ENCODE measurements around the gene ANKRD16.
"Not testable (repeated sequence)": the region's sequence is repeated elsewhere in the genome, so short reads cannot be mapped to it uniquely, and the experiment has no call there.

The ANKRD16 gene

DNA sequence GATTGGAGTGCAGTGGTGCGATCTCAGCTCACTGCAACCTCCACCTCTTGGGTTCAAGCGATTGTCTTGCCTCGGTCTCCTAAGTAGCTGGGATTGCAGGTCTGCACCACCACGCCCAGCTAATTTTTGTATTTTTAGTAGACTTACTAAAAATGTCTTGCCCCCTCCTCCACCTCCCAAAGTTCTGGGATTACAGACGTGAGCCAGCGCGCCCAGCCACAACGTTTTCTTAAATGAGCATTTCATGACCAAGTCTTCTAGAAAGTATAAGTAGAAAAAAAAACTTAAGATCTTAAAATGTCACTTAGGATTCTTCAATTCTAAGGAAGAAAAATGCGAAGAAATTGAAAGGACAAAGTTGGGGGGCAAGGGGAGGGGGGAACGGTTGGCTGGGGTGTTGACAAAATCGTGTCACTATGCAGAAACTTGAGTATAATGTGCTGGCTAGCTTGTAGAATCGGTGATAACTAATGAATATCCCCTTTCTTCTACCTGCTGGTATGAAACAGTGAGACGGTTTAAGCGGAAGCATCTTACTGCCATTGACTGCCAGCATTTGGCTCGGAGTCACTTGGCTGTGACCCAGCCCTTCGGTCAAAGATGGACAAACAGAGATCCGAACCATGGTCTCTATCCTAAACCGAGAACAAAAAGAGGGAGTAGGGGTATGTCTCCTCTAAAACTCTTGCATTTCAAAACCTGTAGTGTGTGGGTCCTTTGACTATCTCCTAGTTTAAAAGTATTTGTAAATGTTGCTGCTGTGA, 13.0 kb upstream of the ANKRD16 start:
- no peak for DNase-seq

DNA sequence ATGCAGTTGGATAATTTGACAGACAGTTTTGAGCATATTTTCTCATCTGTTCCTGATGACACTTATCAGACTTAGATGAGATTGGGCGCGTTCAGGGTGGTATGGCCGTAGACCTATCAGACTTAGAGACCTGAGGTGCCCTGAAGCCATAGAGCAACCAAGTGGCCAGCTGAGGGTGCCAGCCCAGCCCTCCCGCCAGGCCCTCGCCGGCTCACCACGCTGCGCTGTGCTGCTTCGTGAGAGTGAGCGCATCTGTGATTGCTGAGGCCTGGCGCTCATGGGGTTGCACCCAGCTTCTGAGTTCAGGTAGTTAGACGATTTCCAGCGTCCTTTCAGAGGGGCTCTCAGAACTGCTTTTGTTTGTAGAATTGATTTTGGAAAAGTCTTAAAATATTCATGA, 10.6 kb upstream of the ANKRD16 start:
- DNase-seq, result no peak

DNA sequence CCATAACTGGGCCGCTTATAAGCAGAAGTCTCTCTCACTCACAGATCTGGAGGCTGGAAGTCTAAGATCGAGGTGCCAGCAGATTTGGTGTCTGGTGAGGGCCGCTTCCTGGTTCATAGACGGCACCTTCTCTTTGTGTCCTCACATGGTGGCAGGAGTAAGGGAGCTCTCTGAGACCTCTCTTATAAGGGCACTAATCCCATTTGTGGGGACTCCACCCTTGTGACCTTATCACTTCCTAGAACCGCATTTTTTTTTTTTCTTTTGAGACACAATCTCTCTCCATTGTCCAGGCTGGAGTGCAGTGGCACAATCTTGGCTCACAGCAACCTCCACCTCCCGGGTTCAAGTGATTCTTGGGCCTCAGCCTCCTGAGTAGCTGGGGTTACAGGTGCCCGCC, 8.5 kb upstream of the ANKRD16 start:
- no peak for DNase-seq

DNA sequence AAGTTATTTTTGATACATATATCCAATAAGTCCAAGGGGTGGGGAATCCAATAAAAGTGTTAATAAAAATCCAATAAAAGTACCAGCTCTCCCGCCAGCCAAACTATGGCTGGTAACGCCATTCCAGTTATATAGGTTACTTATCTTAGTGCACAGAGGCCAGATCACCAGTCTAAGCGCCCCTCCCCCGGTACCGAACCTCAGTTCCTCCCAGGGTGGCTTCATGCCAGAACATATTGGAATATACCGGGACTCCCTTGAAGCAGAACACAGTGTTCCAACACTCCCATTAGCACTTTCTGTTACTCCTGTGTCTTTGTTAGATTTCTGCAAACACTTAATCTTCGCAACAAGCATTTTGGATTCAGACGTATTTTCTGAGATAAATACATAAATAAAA, 7.8 kb upstream of the ANKRD16 start:
- no peak for DNase-seq

DNA sequence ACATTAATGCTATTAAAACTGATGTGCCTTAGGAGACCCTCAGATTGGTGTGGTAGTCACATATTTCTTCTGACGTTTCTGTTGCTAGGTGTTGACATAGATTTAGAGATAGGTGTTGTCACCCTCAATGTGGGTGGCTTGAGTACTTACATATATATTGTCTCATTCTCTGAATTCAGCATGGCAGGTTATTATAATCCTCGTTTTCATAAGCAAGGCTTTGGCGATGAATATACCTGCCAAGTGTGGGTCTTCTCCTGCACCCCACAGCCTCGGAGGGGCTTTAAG, 7.3 kb upstream of the ANKRD16 start:
- DNase-seq, result no peak

DNA sequence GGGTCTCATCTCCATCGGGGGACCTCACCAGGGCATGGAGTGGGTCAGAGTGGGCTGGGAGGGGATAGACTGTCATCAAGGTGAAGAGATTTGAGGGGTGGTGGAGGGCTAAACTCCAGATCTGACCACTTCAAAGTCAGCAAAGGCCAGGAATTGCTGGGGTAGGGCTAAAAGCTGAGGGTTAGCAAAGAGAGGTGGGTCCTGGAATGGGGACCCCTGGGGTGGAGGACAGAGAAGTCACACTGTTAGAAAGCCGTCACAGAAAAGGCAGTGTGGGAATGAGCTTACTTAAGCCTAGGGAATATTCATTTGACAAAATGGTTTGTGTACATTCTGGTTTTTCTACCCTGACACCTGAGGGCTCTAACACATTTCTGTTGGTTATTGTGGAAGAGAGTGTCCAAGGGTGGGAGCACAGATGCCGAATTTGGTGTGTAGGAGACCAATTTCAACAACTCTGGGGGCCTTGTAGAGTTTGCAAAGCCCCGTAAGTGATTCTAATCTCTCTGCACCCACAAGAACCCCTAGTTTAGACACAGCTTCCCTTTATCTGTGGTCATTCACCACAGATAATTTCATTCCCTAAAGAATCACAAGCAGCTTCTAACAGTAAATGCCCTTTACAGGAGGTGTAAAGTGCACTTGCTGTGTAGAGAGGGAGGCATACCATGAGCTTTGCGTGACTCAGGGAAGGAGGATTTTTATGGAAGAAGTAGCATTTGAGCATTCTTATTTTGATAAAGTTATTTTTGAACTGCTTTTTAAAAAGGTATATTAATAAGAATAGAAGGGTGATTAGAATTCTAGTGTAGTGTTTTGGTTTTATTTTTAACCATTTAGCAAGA, 6.7 kb upstream of the ANKRD16 start:
- no peak for DNase-seq

DNA sequence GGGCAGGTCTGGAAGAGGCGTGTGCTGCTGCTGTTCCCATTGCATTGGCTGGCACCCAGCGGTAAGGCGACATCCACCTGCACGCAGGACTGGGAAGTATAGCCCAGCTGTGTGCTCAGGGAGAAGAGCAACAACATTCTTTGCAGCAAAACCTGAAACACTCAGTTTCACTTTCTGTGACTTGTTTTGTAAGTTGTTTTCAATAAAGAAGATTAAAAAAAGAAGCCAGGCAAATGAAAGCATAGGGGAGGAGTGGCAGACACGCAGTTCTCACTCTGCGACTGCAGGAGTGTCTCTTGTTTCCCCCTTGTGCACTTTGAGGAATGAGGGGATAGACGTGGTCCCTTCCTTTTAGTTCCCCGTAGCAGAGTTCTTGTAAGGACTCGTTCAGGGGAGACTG, 6.1 kb upstream of the ANKRD16 start:
- no peak for DNase-seq

DNA sequence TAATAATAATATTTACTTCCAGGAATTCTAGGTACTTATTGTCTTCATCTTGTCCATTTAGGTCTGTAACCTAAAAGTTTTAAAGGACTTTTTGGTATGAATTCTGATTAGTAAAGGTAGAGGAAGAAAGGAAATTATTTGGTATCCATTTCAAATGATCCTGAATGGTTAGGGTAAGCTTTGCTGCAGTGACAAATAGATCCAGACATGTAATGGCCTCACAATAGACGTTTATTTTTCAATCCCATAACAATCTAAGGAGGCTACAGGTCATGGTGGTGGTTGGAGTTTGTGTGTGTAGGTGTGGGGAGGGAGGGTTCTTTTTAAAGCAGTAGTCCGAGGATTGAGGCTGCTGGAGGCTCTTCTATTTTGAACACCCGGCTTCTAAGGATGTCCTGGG, 5.7 kb upstream of the ANKRD16 start:
- no peak for DNase-seq

DNA sequence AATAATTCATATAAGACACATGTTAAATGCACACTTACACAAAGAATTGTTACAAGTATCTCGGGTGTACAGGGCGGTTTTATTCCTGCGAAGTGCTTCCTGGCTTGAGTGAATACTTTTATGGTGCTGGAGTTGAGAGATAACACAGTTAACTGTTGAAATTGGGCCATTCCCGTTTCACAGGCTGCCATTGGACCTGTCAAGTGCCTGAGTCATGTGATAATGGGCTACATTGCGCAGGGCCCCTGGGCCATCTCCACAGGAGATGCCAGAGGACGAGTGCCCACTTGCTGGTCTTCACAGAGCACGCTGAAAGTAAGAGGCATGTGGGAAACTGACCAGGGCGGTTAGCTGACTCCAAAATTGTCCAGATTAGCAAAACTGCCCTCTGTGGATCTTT, 5.2 kb upstream of the ANKRD16 start:
- no peak for DNase-seq

DNA sequence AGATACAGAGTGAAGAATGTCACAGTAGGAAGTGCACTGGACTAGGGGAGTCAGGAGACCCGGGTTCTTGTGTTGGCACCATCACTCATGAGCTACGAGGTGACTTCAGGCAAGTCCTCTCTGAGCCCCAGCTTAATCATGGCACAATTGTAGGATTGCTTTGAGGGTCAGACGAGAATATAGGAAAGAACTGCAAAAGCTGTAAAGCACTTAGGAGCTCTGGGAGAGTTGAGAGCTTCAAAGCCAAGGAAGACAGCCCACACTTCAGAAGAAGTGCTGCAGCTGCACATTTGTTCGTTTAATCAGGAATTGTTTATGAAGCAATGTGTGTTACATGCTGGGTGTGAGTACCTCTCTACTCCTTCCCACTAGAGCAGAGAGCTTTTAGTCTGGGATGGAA, 4.7 kb upstream of the ANKRD16 start:
- DNase-seq, result no peak

DNA sequence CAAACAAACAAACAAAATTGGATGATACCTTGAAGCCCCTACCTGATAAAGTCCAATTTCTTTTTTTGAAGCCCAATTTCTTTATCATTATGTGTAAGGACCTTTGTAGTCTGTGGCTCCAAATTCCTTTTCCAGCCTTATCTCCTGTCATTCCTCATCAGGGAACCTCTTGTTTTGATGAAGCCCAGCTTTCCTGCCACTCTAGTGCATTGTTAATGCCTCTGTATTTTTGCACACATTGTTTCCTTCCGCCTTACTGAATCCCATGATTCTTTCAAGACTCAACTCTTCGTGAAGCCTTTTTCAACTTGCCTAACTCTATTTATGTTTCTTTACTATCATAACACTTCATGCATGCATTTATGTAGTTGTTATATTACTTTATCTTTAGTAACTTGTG, 3.6 kb upstream of the ANKRD16 start:
- no peak for DNase-seq

DNA sequence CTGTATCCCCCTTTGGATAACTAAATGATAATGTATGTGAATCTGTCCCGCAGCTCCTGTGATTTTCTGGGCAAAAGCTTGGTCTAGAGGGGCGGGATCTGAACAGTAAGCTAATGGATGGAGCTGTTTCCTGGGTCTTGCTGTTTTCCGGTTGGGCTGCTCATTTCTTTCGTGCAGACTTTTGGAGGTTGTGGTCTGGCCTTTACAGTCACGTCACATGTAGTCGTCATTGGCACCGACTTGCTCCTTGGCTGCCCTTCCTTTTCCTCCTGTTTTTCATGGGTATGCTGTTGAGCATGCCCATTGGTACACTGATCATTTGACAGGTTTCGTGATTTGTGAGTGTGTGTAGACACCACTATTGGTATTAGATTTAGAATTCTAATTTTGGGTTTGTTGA, 2.3 kb upstream of the ANKRD16 start:
- DNase-seq, result no peak

DNA sequence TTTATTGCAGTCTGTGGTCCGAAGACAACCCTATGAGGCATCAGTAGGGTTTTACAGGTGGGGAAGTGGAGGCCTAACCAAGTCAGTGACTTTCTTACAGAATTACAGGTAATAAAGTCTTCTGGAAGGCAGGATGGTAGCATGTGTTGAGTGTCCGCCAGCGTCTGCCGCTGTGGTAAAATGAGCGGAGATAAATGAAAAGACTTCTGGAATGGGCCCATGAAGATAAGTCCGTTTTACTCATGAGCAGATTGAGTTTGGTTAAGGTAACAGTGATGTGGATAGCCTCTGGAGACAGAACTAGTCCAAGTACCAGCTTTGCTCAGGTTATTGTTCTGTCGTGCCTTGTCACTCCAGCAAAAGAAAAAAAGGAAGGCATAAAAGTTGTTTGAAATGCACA, 1.3 kb upstream of the ANKRD16 start:
- no peak for DNase-seq

DNA sequence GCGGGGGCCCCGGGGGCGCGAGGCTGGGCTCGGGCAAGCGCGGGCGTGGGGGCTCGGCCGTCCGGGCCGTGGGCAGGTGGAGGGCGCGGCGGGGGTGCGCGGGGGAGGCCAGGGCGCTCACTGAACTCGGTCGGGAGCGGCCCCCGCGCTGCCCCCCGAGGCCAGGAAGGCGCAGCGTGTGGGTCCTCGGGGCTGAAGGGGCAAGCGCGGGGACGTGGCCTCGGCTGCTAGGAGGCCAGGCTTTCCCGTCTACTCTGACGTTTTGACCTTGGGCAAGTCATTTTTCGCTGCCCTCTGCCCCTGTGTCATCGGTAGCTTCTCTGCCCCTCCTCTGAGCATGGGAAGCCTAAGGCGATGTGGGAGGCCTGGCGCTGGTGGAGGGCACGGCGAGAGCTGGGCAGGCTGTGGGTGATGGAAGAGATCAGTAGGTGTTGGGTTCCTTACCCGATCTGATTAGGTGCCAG, 791 bp upstream of the ANKRD16 start:
- peak; percentile 44 for DNase-seq

DNA sequence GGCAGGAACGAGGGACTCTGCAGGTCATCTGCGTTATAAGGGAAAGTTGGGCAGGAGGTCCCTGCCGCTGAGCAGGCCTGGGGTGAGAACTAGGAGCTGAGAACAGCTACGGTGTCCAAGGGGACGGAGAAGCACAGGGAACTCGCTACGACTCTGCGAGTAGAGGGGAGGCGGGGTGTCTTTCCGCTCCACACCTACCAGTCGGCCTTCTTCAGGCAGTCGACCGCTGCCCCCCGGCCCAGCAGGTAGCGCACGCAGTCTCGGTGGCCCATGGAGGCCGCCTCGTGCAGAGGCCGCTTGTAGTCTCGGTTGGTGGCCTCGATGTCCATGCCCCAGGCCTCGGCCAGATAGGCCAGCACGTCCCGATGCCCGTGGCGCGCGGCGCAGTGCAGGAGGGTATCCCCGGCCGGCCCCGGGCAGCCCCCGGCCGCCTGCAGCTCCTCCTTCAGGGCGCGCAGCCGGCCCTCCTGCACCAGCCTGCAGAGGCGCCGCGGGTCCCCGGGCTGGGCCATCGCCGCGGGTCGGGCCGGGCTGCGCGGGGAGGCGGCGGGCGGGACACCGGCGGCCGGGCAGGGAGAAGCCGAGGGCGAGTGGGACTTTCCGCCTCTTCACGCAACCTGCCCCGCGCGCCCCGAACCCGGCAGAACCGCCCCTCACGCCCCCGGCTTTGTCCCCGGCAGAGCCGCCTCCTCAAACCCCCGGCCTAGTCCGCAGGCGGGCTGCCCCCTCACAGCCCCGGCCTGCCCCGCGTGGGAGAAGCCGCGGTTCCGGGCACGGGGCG, 660 bp downstream of the ANKRD16 start:
- peak; percentile 63 for DNase-seq

DNA sequence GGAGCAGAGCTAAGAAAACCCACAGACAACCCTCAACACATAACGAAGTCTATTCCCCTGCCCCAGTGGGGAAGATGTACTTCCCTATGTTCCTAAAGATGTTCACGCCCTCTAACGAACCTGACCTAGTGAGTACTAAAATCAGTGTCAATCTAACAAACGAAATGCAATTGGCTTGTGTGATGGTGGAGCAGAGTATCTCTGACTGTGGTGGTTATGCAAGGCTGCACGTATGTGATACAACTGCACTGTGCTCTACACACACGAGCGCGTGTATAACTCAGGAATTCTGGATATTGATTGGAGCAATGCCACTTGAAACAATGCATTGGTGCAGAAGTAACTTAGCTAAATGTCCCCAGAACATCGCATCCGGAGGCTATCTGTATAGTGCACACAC, 1.3 kb downstream of the ANKRD16 start:
- no peak for DNase-seq

DNA sequence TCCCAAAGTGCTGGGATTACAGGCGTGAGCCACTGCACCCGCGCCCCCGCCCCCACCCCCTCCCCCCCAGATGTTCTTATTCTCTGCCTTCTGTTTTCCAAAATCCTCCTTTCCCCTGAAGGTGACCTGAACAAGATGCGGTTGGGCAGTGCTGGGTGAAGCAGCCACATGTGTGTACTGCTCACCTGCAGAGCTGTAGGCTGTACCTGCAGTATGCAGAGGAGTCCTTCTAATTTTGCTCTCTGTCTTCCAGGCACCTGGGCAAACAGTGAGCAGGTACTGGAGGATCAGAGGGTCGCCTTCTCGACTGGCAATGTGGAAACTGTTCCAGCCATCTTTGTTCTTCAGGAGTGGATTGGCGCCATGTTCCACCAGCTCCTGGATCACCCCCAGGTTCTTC, 2.1 kb downstream of the ANKRD16 start:
- DNase-seq, result no peak

DNA sequence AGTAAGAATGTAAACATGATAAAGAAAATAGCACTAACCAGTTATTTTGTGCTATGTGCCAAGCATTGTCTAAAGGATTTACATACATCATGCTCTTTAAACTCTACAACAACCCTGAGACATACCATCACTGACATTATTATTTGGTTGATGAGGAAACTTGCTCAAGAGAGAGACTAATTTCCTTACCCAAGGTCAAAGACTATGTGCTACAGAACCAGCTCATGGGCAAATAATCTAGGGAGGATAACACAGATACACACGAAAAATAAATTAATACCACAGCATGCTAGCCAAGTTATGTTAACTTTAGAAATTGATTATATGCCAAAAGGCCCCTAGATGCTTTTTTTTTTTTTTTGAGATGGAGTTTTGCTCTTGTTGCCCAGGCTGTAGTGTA, 2.7 kb downstream of the ANKRD16 start:
- DNase-seq, result no peak

DNA sequence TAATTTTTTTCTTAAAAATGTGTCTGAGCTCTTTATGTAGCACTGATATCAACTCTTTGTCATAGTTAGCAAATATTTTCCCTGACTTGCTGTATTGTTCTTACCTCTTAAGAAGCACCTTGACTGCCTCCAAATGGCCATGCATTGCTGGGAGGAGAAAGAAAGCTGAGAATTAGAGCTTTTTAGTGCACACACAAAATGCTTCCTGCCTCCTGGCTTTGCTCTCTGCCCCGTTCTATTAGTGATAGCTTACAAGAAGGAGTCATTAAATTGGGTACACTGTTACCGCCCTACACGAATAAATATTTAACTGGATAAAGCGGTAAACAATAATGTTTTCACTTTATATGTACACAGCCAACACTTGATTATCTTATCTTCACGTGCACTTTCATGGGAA, 4.1 kb downstream of the ANKRD16 start:
- no peak for DNase-seq

DNA sequence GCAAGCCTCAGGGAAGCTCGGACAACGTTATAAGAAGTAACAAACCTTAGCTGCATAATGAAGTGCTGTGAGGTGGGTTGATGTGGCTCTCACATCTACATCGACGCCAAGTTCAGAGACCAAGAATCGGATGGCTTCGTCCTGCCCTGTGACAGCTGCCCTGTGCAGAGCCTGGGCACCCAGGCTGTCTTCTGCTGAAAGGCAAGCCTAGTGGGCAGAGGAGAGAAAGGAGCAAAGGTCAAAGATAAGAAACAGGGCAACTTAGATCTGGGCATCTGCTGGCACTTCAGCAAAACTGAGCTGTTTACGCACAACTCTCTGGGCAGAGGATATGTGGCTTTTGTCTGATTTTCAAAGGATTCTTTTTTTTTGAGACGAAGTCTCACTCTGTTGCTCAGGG, 6.7 kb downstream of the ANKRD16 start:
- no peak for DNase-seq

DNA sequence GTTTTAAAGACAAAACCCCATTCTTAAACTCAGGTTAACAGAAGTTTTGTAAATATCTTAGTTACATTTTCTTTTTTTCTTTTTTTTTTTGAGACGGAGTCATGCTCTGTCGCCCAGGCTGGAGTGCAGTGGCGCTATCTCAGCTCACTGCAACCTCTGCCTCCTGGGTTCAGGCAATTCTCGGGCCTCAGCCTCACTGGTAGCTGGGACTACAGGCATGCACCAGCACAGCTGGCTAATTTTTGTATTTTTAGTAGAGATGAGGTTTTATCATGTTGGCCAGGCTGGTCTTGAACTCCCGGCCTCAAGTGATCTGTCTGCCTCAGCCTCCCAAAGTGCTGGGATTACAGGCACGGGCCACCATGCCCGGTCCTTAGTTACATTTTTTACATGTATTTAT, 12.7 kb downstream of the ANKRD16 start:
- not testable (repeated sequence) for DNase-seq

DNA sequence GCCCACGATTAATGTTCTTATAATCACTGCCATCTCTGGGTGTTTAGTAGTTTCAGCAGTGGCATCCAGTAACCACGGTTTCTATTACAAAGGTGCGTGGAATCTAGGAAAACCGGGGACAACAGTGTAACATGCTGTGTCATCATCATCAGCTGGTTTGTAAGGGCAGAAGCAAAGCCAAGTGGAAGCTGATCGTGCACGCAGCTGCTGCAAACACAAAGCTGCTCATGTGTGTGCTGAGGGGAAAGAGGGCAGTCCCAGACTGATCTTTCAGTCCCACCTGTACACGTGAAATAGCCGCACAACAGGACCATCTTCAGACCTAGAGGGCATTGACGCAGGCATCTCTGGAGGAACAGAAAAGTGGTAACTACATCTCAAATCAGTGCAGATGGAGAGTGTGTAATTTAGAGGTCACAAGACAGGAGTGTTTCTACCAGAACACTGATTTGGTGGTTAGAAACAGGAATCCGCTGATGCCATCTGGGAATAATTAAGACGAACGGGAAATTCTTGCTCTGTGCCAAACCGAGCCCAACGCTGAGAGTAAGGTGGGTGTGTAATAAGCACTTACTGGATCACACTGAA, 13.4 kb downstream of the ANKRD16 start:
- DNase-seq, result no peak

DNA sequence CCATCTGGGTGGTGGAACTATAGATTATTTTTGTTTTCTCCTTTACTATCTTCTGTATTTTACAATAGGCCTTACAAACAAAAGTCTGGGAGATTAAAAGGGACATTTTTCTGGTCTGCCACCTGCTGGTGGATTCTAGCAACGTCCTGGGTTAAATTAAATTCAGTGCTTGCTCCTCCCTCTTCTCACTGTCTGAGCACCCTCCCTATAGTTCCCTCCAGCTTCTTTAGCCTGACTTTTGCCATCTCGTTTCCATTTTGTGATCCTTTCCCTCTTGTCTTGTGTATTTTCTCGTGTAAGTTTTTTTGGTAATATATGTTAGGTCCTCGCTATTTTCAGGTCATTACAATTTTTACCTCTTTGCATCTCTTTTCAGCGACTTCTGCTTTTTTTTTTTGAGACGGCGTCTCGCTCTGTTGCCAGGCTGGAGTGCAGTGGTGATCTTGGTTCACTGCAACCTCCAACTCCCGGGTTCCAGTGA, 16.1 kb downstream of the ANKRD16 start:
- peak; percentile 73 for DNase-seq

All from stimulated activated CD4-positive, alpha-beta T cell treated with anti-CD3 and anti-CD28 coated beads, Interleukin-15, amount 100 ng/mL, for 24 hours (primary cell).